ENCODE data around the gene NBR1. TPM values are rescaled to one million over a fixed set of nuclear protein-coding genes. Genes with fewer than 3 reads are reported as not detected.
"Not testable (repeated sequence)": the region's sequence is repeated elsewhere in the genome, so short reads cannot be mapped to it uniquely, and the experiment has no call there.

The NBR1 gene
- total RNA-seq, 6 experiments from 2014 or later, result 34.7 to 71.0 (median 49.2) TPM

DNA sequence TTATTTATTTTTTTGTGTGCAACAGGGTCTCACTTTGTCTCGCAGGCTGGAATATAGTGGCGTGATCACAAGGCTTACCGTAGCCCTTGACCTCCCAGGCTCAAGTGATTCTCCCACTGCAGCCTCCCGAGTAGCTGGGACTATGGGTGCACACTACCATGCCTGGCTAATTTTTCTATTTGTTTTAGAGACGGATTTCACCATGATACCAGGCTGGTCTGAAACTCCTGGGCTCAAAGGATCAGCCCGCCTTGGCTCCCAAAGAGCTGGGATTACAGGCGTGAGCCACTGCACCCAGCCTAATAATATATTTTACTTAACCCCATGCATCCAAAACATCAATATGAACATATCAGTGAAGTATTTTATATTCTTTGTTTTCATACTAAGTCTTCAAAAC lies 55.4 kb downstream of the NBR1 start:
- H3K27me3 ChIP-seq, result no peaks in the 10 kb centered on the region
- H3K4me3 ChIP-seq, result no peak overlapping the region
- no peak for DNase-seq
- ATAC-seq, result no peak
- WGBS (ENCODE audit: insufficient coverage, low coverage, low lambda C conversion rate, missing lambda C conversion rate), result 79% methylated on average over 7 of the region's 7 CpGs
- H3K27ac ChIP-seq, result no peak overlapping the region
- H3K36me3 ChIP-seq, result peaks cover 0 to 4% (median 0%) of the 10 kb centered on the region in 4 donors
- no peak for TF ChIP-seq POLR2A (IDR thresholded peaks at IDR 0.05)
- TF ChIP-seq, protein P1, sequence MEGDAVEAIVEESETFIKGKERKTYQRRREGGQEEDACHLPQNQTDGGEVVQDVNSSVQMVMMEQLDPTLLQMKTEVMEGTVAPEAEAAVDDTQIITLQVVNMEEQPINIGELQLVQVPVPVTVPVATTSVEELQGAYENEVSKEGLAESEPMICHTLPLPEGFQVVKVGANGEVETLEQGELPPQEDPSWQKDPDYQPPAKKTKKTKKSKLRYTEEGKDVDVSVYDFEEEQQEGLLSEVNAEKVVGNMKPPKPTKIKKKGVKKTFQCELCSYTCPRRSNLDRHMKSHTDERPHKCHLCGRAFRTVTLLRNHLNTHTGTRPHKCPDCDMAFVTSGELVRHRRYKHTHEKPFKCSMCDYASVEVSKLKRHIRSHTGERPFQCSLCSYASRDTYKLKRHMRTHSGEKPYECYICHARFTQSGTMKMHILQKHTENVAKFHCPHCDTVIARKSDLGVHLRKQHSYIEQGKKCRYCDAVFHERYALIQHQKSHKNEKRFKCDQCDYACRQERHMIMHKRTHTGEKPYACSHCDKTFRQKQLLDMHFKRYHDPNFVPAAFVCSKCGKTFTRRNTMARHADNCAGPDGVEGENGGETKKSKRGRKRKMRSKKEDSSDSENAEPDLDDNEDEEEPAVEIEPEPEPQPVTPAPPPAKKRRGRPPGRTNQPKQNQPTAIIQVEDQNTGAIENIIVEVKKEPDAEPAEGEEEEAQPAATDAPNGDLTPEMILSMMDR (IDR thresholded peaks at IDR 0.05), result no peak
- no peaks in the 10 kb centered on the region for H3K4me1 ChIP-seq
- no peaks in the 10 kb centered on the region for H3K9me3 ChIP-seq
- intact Hi-C loops (cut with DNase I), result loop anchor here in 1 of 2 donors (10.0 kb wide), 1 partner anchor 212 kb away; no protein-coding TSS in a partner anchor

- WGBS (ENCODE audit: insufficient coverage, low coverage, low lambda C conversion rate, missing lambda C conversion rate), result no CpG with 5 or more reads among the region's 7 CpGs
- H3K36me3 ChIP-seq, H3K27me3 ChIP-seq, H3K27ac ChIP-seq, H3K4me1 ChIP-seq, H3K9me3 ChIP-seq, DNase-seq, H3K4me3 ChIP-seq: not testable (repeated sequence)
- peak in 3 of 4 donors; percentile 16 to 50 (median 35) for ATAC-seq
- intact Hi-C loops (cut with DNase I), result loop anchor here in 1 of 2 donors (10.0 kb wide), 1 partner anchor 213 kb away; no protein-coding TSS in a partner anchor
Observed at GRCh38 chr17:43228020-43228782, 57.2 kb downstream of the NBR1 start, which contains the start of gene CCDC200. CCDC200 (minus strand) TSS chr17:43228623; CDS start chr17:43228554, 69 bp downstream.

DNA sequence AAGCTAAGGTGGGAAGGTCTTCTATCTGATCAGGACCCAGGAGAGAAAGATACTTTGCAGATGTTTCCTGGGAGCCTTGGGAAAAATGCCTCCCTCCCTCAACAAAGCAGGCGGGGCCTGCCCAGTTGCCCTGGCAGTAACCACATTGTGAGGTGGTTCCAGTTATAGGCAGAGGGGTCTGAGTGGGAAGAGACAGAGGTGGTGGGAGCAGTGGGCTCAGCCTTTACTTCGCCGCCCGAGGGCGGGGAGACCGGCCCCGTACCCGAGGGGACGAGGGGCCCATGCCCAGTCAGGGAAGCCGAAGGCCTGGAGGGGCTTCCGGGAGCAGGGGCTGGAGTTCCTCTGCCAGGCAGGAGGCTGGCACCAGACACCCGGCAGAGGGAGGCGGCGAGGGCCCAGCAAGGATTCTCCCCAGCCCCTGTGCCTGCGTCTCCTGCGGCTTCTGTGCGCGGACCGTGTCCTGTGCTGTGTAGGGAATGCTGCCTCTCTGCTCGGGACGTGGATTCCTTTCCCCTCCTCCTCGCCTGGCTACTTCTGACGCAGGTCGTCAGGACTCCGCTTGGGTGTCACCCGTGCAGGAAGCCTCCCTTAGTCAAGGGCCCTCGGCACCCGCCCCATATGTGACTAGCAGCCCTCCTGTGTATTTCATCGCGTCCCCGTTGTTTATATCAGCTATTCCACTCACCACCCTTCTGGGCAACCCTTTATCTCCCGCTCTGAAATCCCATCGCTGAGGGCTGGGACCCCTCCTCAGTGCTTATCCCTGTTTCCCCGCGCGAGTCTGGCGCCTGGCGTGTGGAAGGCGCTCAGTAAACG lies 60.4 kb downstream of the NBR1 start:
- H3K27ac ChIP-seq; H3K9me3 ChIP-seq; H3K4me3 ChIP-seq; H3K4me1 ChIP-seq; H3K27me3 ChIP-seq; H3K36me3 ChIP-seq; intact Hi-C loops (cut with DNase I): not testable (repeated sequence)
- WGBS (ENCODE audit: insufficient coverage, low coverage, low lambda C conversion rate, missing lambda C conversion rate), result 51% methylated on average over 9 of the region's 40 CpGs
- DNase-seq (peak in 1 of 3 donors; percentile 44), ATAC-seq (peak; percentile 19 to 68 (median 44))

GRCh38 chr17:43232021-43232699 lies 61.1 kb downstream of the NBR1 start:
- H3K4me3 ChIP-seq; H3K9me3 ChIP-seq; intact Hi-C loops (cut with DNase I); H3K4me1 ChIP-seq; ATAC-seq; H3K27me3 ChIP-seq; H3K27ac ChIP-seq; H3K36me3 ChIP-seq: not testable (repeated sequence)
- WGBS (ENCODE audit: insufficient coverage, low coverage, low lambda C conversion rate, missing lambda C conversion rate), result 73% methylated on average over 18 of the region's 24 CpGs
- DNase-seq, result peak; percentile 38 to 83 (median 78)

DNA sequence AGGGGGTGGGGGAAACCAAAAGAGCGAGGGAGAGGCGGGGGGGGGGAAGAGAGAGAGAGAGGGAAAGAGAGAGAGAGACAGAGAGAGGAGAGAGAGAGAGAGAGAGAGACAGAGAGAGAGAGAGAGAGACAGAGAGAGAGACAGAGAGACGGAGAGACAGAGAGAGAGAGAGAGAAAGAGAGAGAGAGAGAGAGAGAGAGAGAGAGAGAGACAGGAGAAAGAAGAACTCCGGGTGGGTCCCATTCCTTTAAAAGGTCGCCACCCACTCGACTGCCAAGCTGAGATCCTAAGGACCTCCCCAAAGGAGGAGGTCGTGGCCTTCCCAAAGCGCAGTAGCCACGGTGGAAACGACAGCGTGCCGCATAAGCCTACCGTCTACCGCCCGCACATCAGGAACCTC lies 62.2 kb downstream of the NBR1 start:
- H3K9me3 ChIP-seq; H3K36me3 ChIP-seq; DNase-seq; H3K27me3 ChIP-seq; intact Hi-C loops (cut with DNase I); H3K27ac ChIP-seq; H3K4me3 ChIP-seq; ATAC-seq; H3K4me1 ChIP-seq: not testable (repeated sequence)
- 0% methylated on average over 4 of the region's 15 CpGs for WGBS (ENCODE audit: insufficient coverage, low coverage, low lambda C conversion rate, missing lambda C conversion rate)

GRCh38 chr17:43233877-43234276 lies 62.9 kb downstream of the NBR1 start, which contains the start of gene RNU2-1:
RNU2-1 (minus strand) TSS chr17:43233977.
- H3K27ac ChIP-seq; H3K4me1 ChIP-seq; intact Hi-C loops (cut with DNase I); H3K9me3 ChIP-seq; H3K27me3 ChIP-seq; H3K36me3 ChIP-seq; ATAC-seq; H3K4me3 ChIP-seq; DNase-seq: not testable (repeated sequence)
- WGBS (ENCODE audit: insufficient coverage, low coverage, low lambda C conversion rate, missing lambda C conversion rate), result no CpG with 5 or more reads among the region's 31 CpGs

- H3K4me1 ChIP-seq; ATAC-seq; intact Hi-C loops (cut with DNase I); H3K9me3 ChIP-seq; H3K4me3 ChIP-seq; H3K27ac ChIP-seq; DNase-seq; H3K36me3 ChIP-seq; H3K27me3 ChIP-seq: not testable (repeated sequence)
- no CpG with 5 or more reads among the region's 26 CpGs for WGBS (ENCODE audit: insufficient coverage, low coverage, low lambda C conversion rate, missing lambda C conversion rate)
Observed at GRCh38 chr17:43239597-43239996, 68.6 kb downstream of the NBR1 start.

DNA sequence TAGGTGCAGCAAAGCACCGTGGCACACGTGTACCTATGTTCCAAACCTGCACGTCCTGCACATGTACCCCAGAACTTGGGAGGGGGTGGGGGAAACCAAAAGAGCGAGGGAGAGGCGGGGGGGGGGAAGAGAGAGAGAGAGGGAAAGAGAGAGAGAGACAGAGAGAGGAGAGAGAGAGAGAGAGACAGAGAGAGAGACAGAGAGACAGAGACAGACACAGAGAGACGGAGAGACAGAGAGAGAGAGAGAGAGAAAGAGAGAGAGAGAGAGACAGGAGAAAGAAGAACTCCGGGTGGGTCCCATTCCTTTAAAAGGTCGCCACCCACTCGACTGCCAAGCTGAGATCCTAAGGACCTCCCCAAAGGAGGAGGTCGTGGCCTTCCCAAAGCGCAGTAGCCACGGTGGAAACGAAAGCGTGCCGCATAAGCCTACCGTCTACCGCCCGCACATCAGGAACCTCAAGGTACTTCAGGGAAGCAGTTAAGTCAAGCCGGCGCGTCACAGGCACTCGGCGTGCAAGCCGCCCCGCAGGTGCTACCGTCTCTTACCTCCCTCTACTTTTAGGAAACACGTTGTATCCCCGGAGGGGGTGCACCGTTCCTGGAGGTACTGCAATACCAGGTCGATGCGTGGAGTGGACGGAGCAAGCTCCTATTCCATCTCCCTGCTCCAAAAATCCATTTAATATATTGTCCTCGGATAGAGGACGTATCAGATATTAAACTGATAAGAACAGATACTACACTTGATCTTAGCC lies 69.8 kb downstream of the NBR1 start:
- H3K4me3 ChIP-seq; H3K36me3 ChIP-seq; intact Hi-C loops (cut with DNase I); H3K9me3 ChIP-seq; DNase-seq; H3K4me1 ChIP-seq; H3K27me3 ChIP-seq; ATAC-seq; H3K27ac ChIP-seq: not testable (repeated sequence)
- WGBS (ENCODE audit: insufficient coverage, low coverage, low lambda C conversion rate, missing lambda C conversion rate), result no CpG with 5 or more reads among the region's 34 CpGs

GRCh38 chr17:43246456-43246855 lies 75.4 kb downstream of the NBR1 start:
- H3K36me3 ChIP-seq; intact Hi-C loops (cut with DNase I); DNase-seq; H3K27me3 ChIP-seq; H3K9me3 ChIP-seq; H3K4me1 ChIP-seq; H3K27ac ChIP-seq; ATAC-seq; H3K4me3 ChIP-seq: not testable (repeated sequence)
- WGBS (ENCODE audit: insufficient coverage, low coverage, low lambda C conversion rate, missing lambda C conversion rate), result 12% methylated on average over 16 of the region's 23 CpGs

All from right lobe of liver (tissue), 6 donors.